Measurements from ENCODE around the gene GRHL1.
"Not testable (repeated sequence)": the region's sequence is repeated elsewhere in the genome, so short reads cannot be mapped to it uniquely, and the experiment has no call there.

The GRHL1 gene, protein sequence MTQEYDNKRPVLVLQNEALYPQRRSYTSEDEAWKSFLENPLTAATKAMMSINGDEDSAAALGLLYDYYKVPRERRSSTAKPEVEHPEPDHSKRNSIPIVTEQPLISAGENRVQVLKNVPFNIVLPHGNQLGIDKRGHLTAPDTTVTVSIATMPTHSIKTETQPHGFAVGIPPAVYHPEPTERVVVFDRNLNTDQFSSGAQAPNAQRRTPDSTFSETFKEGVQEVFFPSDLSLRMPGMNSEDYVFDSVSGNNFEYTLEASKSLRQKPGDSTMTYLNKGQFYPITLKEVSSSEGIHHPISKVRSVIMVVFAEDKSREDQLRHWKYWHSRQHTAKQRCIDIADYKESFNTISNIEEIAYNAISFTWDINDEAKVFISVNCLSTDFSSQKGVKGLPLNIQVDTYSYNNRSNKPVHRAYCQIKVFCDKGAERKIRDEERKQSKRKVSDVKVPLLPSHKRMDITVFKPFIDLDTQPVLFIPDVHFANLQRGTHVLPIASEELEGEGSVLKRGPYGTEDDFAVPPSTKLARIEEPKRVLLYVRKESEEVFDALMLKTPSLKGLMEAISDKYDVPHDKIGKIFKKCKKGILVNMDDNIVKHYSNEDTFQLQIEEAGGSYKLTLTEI

DNA sequence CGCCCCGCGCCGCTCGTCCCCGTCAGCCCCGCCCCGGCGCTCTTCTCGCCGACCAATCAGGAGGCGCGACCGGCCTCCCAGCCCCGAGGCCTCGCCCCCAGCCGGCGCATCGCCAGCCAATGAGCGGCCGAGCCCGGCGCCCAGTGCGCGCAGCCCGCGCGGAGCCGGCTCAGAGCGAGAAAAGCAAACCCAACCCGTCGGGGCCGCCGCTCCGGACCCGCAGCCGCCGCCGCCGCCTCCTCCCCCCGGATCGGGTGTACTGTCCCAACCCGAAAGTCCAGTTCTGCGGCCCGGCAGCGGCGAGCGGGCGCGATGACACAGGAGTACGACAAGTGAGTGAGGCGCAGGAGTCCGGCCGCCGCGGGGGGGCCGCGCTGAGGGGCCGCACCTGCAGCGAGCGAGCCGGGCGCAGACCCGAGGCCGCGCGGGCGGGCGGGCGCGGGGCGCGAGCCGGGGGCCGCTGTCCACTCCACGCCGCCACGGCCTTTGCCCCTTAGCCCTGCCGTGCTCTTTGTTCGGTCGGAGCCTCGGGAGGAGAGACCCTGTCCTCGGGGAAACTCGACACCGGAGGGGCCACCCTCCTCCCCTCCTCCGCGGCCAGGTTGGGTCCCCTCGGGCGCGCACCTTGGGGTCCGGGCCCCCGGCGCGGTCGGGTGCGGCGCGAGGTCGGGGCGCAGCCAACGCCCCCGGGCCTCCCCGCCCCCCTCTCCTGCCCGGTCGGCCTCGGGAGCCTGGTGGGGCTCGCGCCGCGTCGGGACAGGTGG lies at the start of gene GRHL1:
Gene GRHL1, plus strand, starts transcription at position 172 of the 764 bp plus-strand sequence. Its CDS starts 141 bp downstream, at position 313.
- DNase-seq (ENCODE audit: low read depth in 2 of 3, low spot score in 1 of 3), result peak; percentile 74 to 90 (median 80)

DNA sequence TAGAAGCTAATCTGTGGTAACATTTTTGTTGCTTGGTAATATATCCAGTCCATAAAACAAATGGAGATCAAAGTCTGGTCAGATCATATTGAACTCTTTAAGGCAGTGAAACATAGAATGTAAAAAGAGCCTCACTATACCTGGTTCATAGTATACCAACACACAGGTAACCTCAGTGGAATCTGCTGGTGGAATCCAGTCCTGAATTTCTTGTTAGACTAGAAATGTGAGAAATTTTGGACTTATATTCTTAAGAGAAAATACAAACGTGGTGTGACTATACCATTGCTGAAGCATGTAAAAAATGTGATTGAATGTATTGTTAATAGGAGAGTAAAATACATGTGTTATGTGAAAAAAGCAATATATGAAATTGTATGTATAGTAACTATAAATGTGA lies 46.1 kb upstream of the GRHL1 start:
- DNase-seq (ENCODE audit: low read depth in 2 of 3, low spot score in 1 of 3), result no peak

DNA sequence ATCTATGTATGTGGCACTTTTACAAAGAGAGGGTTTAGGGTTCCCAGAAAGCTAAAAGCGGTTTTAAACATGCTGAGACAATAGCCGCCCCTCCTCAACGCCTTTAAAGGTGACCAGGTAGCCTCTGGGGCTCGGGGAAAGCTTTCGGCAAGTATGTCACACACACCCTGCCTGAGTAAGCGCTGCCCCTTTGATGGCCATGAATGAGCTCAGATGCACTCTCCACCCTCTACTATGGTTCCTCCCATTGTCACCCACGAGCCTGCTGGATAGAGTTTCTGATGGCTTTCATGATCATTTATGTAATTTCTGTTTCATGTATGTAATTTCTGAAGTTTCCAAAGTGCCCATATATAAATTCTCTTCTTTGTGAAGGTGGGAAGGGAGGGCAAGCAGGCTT lies 44.1 kb upstream of the GRHL1 start:
- no peak for DNase-seq (ENCODE audit: low read depth in 2 of 3, low spot score in 1 of 3)

DNA sequence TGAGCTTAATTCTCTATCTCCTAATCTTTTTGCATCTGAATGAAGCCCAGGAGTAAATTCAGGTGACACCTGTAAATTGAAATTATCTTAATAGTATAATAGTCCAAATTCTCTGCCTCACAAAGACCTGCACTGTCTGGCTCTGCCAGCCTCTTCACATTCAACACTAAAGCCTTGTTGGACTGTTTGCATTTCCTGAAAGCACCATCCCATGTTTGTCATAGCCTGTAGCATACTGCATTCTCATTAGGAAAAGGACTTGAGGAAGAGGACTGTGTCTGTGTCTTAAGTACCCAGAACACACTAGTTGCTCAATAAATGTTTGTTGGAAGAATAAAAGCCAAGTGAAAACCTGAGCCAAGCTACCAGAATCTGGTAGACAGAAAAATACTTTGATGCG lies 42.9 kb upstream of the GRHL1 start:
- no peak for DNase-seq (ENCODE audit: low read depth in 2 of 3, low spot score in 1 of 3)

DNA sequence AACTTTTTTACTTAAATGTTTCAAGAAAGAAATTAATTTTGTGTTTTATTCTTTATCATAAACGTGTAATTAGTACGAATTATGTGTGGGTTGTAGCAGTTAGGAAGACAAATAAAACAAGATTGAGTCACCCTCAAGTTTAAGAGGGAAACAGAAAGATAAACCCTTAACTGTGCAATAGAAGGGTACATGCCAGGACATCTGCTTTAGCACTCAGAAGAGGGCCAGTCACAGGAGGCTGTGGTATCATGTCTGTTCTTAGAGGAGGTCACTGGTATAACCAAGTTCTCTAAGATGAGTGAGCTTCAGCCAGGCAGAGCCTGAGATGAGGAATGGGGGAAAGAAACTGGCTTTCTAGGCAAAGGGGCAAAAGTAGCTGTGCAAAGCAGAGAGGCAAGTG lies 42.4 kb upstream of the GRHL1 start:
- DNase-seq (ENCODE audit: low read depth in 2 of 3, low spot score in 1 of 3), result no peak

DNA sequence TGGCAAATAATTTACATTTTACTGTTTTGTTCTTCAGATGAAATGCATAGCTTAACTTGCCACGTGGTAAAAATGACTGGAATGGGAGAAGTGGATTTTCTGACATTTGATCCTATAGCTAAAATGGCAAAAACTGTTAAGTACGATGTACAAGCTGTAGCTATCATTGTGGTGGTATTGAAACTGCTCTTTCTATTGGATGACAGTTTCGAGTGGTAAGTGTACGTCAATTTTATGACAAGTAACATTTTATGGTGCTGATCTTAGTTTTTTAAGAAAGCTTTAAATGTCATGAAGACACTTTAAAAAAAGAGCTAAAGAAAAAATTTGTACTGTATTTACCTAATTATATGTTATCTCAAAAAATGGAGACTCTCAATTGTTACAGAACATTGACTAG lies 40.8 kb upstream of the GRHL1 start:
- DNase-seq (ENCODE audit: low read depth in 2 of 3, low spot score in 1 of 3), result no peak

DNA sequence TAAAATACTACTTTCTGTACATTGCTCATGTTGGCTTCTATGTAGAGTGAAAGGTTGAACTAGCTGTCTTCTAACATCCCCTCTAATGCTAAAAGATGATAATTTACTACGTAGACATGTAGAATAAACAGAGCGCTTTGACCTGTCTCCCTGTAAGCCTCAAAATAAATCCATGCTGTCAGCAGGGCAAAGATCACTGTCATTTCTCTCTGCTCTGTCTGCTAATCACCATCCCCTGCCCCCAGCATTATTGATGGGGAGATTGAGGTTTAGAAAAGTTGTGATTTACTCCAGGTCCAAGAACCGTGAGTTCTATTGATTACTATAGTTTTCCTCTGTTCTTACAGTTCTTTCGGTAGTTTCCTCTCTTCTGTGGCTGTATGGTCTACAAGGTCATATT lies 39.0 kb upstream of the GRHL1 start:
- no peak for DNase-seq (ENCODE audit: low read depth in 2 of 3, low spot score in 1 of 3)

DNA sequence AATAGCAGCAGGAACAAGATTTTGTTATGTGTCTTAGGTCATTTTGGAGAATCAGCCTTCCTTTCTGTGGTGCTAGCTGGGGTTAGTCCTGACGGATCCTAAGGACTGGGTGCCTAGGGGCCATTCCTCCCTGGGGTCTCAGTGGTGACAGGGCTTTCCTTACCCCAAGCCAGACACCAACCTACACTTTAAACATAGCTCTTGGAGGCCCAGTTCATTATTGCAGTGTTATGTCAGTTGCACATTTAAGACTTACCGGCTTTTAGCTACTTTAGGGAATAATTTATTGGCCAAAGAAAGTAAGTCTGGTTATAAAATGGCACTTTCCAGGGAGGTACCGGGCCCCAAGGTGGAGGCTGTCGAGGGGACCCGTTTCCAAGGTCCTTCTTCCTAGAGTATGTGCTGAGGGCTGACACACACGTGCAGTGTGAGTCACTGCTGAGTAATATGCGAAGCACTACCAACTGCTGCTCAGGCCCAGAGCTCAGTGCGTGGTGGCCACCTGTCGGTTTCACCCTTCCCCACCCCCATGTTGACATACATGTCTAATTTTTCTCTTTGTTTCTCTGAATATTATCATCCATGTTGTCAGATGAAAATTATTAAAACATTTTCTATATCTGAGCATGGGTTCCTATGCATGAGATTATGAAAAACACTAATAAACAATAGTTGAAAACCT lies 37.0 kb upstream of the GRHL1 start:
- peak; percentile 35 to 47 (median 37) for DNase-seq (ENCODE audit: low read depth in 2 of 3, low spot score in 1 of 3)

DNA sequence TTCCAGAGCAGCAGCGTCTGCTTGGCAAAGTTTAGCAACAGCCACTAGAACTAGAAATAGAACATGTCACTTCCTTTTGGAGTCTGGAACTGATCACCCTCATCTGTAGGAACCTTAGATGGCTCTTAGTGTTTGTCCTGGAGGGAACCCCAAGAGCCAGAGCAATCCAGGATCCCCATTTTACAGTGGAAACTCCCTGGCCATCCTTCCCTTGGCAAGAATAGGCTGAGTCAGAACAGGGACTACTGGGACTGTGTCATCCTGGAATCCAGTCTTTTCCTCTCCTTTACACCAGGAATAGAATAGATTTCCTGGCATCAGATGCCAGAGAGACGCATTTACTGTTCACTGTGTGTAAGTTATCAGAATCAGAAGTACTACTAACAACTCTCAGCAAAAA lies 33.2 kb upstream of the GRHL1 start:
- no peak for DNase-seq (ENCODE audit: low read depth in 2 of 3, low spot score in 1 of 3)

DNA sequence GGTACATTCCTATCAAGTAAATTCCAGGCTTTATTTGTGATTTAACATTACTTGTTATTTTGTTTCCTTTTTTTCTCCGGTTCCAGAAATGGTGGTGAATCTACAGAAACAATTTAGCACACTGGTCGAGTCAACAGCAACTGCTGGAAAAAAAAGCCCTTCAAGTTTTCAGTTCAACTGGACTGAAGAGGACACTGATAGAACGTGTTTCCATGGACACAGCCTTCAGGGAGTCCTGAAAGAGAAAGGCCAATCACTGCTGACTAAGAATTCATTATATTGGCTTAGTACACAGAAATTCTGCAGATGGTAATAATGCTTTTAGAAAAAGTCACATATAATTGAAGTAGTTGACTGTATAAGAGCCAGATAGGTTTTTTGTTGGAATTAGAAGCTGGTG lies 32.0 kb upstream of the GRHL1 start:
- no peak for DNase-seq (ENCODE audit: low read depth in 2 of 3, low spot score in 1 of 3)

DNA sequence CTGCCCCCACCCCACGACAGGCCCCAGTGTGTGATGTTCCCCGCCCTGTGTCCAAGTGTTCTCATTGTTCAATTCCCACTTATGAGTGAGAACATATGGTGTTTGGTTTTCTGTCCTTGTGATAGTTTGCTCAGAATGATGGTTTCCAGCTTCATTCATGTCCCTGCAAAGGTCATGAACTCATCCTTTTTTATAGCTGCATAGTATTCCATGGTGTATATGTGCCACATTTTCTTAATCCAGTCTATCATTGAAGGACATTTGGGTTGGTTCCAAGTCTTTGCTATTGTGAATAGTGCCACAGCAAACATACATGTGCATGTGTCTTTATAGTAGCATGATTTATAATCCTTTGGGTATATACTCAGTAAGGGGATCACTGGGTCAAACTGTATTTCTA lies 24.5 kb upstream of the GRHL1 start:
- not testable (repeated sequence) for DNase-seq (ENCODE audit: low read depth in 2 of 3, low spot score in 1 of 3)

DNA sequence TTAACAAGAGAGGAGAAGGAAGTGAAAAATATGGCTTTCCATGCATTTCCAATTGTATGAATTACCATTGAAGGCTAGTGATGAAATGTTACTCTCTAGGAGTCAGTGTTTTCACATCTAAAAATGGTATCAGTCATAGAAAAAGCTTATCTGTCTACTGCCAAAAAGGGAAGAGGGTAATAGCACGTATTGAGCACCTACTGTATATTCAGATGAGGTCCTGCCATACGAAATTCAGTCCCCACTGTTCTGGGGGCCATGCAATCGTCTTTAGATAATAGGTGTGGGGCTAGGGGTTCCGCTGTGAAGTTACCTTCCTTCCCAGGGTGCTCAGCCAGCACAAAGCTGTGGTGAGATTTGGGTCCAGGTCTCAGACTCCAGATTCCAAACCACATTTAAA lies 14.2 kb upstream of the GRHL1 start:
- no peak for DNase-seq (ENCODE audit: low read depth in 2 of 3, low spot score in 1 of 3)

DNA sequence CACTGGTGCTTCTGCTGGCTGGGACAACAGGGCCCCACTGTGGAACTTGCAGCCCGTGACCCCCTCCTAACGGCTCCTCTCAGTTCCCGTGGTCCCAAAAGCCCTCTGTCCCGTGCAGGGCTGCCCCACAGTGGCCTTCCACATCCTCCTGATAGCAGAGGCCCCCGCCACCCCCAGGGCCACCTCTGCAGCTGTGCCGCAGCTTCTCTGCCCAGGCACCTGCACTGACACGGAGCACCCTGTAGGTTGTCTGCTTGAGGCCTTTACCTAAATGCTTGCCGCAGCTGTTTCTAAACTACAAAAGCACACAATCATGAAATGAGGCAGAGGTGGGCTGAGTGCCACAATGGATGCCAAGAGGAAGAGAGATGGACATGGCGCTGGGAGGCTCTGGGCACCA lies 13.5 kb upstream of the GRHL1 start:
- DNase-seq (ENCODE audit: low read depth in 2 of 3, low spot score in 1 of 3), result no peak

DNA sequence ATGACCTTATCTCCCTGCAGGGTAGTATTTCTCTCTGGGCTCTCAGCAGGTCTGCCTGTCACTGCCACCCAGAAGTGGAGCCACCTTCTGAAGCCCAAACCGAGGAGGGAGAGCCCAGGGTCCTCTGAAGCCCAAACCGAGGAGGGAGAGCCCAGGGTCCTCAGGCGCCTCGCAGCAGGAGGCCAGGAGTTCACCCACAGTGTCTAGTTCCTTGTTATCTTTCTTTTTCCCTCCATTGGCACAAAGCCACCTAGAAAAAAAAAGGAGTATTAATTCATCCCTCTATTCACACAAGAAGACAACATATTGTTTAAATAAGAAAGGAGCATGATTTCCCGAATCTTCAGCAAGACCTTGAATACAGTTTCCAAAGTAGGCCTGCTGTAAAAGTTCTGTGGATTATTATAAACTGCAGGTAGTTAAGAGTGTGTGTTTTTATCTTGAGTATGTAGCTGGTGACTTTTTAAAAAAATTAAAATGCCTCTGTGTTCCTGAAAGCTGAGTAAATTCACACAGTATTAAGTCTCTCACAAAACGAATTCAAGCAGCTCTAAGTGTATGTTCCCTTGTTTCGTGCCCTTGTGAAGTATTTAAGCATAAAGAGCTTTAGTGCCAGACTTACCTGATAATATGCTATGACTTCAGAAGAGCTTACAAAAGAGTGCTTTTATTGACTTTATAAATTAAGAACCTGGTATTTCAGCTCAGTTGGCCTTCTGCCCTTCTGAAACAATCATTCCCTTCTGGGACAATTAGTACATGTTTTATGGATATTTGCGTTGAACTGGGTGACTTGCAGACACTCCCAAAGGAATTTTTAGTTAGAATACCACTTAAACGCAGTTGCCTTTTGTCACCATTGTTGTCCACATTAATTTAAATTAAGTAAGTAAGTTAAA lies 11.7 kb upstream of the GRHL1 start:
- DNase-seq (ENCODE audit: low read depth in 2 of 3, low spot score in 1 of 3), result no peak

DNA sequence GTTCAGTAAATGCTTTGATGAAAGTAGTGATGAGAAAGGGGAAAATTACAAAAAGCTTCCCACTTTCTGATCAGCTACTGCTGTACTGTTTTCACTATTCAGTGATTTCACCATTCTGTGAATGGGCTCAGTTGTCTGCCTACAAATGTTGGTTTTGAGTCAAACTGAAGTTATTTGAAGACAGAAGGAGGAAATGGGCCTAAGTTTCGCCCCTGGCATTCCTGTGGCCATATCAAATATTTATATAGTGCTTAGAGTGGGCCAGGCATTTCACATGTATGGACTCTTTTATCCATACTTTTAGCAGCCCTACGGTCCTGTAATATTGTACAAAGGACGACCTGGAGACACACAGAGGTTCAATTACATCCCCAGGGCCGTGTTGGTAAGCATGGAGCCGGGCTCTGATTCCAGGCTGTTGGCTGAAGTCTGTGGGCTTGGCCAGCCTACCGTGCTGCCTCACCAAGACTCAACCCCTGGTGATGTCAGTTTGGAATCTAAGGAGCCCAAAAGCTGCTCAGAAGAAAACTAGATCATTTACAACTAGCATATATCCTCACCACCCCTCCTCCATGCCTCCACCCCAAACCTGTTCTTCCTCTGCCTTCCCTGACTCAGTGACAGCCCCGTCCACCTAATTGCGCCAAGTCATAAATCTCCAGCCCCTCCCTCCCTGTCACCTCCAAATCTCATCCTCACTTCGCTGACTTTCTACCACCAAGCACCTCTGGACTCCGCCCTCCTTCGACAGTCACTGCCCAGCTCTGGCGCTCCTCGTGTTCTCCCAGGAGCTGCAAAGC lies 10.1 kb upstream of the GRHL1 start:
- no peak for DNase-seq (ENCODE audit: low read depth in 2 of 3, low spot score in 1 of 3)

DNA sequence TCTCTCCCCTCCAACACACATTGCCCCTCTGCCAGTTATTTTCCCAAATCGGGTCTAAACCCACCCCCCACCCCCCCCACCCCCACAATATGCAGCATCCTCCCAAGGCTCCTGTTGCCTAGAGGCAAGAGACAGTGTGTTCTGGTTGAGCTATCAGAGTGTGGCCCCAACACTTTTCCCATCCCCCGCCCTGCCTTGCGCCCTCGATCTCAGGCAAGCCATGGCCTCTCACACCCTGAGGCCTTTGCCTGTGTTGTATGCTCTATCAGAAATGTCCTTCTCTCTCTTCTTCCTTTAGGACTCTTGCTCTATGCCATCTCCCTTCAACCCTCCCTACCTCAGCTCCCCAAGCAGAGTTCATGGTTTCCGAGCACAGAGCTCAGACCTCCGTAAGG lies 9.5 kb upstream of the GRHL1 start:
- no peak for DNase-seq (ENCODE audit: low read depth in 2 of 3, low spot score in 1 of 3)

DNA sequence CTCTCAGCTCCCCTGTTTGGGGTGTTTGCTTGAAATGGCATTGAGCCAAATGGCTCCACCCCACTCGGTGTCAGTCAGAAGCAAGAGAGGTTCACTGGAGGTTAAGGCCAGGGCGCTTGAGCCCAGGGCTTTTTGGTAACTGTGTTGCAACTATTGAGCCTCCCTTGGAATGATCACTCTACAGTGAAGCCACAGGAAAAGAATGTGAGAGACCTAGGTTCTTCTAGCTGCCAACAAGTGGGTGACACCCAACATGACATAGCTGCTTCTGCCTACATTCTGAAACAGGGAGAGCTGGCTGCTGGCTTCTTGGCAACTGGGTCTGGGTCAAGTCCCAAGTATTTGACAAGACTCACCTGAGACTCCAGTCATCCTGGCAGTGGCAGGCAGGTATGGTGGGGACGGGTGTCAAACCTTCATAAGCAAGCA lies 7.1 kb upstream of the GRHL1 start:
- DNase-seq (ENCODE audit: low read depth in 2 of 3, low spot score in 1 of 3), result no peak

DNA sequence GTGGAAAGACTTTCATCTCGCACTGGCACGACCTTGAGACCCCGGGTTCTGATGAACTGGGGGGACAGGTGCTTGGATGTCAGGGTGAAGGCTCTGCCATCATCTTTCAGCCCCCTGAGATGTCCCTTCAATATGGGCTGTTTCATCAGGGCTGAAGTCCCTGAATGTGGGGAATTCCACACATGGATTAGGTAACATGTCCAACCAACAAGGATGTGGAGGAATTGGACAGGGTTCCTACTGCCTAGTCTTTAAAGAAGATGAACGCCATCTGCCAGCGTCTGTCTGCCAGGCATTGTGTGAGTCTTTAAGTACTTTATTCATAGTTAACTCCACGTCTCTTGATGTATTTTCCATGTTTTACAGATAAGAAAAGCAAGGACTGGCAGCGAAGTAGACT lies 5.9 kb upstream of the GRHL1 start:
- DNase-seq (ENCODE audit: low read depth in 2 of 3, low spot score in 1 of 3), result no peak

DNA sequence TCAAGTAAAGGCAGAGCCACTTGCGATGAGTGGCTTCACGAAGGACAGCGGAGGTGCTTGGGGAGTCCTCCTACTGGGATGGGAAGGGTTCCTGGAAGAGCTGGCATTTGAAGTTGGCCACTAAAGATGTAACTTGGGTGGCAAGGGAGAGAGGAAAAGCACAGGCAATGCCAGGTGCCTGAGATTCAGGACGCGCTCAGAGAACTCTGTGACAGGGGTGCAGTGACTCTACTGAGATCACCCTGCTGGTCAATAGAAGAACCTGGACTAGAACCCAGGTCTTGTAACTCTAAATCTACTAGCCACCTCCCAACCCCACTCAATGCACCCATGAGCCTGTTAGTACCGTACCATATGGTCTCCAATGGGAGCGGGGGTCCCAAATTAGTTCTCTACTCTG lies 5.4 kb upstream of the GRHL1 start:
- no peak for DNase-seq (ENCODE audit: low read depth in 2 of 3, low spot score in 1 of 3)

DNA sequence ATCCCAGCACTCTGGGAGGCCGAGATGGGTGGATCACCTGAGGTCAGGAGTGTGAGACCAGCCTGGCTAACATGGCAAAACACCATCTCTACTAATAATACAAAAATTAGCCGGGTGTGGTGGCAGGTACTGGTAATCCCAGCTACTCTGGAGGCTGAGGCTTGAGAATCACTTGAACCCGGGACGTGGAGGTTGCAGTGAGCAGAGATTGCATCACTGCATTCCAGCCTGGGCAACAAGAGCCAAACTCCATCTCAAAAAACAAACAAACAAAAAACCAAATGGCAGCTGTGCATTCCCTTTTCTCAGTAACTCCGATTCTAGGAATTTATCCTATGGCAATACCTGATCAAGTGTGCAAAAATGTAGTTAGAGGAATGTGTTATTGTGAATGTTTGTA lies 4.7 kb upstream of the GRHL1 start:
- no peak for DNase-seq (ENCODE audit: low read depth in 2 of 3, low spot score in 1 of 3)
